NCI-H82 treated with DMSO at 0.1 percent for 48 hours (cell line): ENCODE data around the gene PSMB10.
A peak's percentile ranks its signal among the peaks of the same experiment; 100 is the strongest.

Experiments used
- DNase-seq: peaks from one replicate; lab custom pipeline; 2025; ENCODE audit not compliant: unreplicated experiment; lab: John Stamatoyannopoulos, UW

PSMB10 gene

GRCh38 chr16:67893743-67894399 lies 42.8 kb downstream of the PSMB10 start:
- DNase-seq: no peak

GRCh38 chr16:67892899-67893742 lies 43.5 kb downstream of the PSMB10 start, which contains the start of gene PSKH1:
Gene PSKH1 (plus strand): TSS chr16:67893254. CDS start chr16:67908750, 15,496 bp downstream.
- DNase-seq: peak; percentile 90

- DNase-seq: no peak
These were observed 44.3 kb downstream of the PSMB10 start for GRCh38 chr16:67892375-67892774.

- DNase-seq: no peak
These were observed 48.3 kb downstream of the PSMB10 start for GRCh38 chr16:67888331-67888730.

GRCh38 chr16:67886387-67886786 lies 50.3 kb downstream of the PSMB10 start:
- no peak for DNase-seq

- no peak for DNase-seq
These were observed 50.7 kb downstream of the PSMB10 start for GRCh38 chr16:67885976-67886375.

GRCh38 chr16:67885545-67885944 lies 51.1 kb downstream of the PSMB10 start:
- DNase-seq: no peak

- peak; percentile 65 for DNase-seq
These were observed 52.0 kb downstream of the PSMB10 start, which contains the start of gene NRN1L for GRCh38 chr16:67884684-67885083. Gene NRN1L (plus strand): TSS chr16:67884885. CDS start chr16:67884904, 19 bp downstream.
